ENCODE results near the gene TPSB2.
"Not testable (repeated sequence)": the region's sequence is repeated elsewhere in the genome, so short reads cannot be mapped to it uniquely, and the experiment has no call there.

TPSB2 gene

GRCh38 chr16:1230084-1230470, at the start of gene TPSB2:
TSS of gene TPSB2 (minus strand) at chr16:1230184. CDS start at chr16:1229951, 233 bp downstream.
- FAIRE-seq, result not testable (repeated sequence)

GRCh38 chr16:1279081-1279944, 49.3 kb upstream of the TPSB2 start:
- no peak for FAIRE-seq

- no peak for FAIRE-seq
Measured at GRCh38 chr16:1278477-1278876, 48.5 kb upstream of the TPSB2 start.

- FAIRE-seq, result no peak
Measured at GRCh38 chr16:1277617-1278282, 47.8 kb upstream of the TPSB2 start.

DNA sequence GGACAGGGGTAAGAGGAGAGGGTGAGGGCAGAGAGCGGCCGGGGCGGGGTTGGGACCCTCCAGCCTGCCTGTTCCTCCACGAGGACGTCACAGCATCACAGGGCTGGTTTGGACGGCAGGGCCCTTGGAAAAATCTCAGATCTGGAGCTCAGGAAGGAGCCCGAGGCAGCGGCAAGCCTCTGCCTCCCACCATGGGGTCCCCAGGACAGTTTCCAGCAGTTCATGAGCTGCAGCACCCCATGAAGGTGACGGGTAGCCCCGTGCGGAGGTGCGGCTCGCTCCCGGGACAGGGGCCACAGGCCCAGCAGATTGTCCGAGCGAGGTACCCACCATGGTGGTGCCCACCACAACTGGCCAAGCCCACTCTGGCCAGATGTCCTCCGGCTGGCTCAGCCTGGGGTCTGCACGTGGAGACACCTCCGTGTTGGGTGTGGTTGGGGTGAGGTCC, 47.2 kb upstream of the TPSB2 start:
- FAIRE-seq, result no peak

GRCh38 chr16:1276580-1276878, 46.5 kb upstream of the TPSB2 start:
- FAIRE-seq, result no peak

DNA sequence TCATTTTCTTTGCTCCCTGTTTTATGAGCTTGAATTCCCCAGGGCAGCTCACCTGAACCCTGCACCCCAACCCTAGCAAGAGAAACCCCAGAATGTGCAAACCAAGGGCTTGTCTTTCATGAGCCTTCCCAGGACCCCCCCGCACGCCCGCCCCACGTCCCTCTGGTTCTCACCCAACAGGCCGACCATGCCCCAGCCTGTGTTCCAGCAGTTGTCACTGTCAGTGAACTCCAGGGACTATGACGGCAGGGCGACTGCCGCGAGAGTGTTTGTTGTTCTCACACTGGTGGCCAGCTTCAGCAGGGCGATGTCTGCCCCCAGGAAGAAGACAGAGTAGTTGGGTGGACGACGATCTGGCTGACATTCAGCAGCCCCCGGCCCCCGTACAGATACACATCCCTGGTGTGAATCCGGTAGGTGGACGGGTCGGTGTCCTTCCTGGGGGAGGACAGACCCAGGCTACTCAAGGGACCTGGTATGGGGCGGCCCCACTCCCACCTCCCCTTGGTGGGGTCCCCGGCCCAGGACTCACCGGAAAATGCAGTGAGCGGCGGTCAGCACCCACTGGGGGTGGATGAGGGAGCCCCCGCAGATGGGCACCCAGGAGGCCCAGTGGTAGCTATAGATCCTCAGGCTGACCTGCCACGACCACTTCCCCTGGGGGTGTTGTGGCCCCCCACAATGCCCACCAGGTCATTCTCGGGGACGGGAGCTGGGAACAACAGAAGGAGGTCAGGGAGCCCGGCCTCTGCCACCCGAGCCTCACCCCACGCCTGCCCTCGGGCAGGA, 46.0 kb upstream of the TPSB2 start:
- FAIRE-seq, result no peak

GRCh38 chr16:1274767-1275166, 44.8 kb upstream of the TPSB2 start:
- no peak for FAIRE-seq

DNA sequence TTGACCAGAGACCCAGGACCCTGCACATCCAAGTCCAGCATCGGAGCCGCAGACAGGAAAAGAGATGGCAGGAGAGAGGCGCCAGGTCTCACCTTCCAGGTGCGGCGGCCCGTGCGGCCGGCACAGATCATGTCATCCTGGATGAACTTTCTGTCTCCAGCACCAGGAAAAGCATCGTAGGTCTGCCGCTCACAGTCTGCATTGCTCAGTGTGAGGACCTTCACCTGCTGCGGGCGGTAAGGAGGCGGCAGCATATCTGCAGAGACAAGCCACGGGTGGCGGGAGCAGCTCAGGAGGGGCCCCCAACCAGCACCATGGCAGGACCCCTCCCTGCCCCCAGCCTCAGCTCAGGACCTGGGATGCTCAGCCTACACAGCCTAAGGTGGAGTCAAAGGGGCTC, 43.8 kb upstream of the TPSB2 start:
- FAIRE-seq, result no peak

GRCh38 chr16:1272453-1273198, 42.6 kb upstream of the TPSB2 start:
- FAIRE-seq, result no peak

DNA sequence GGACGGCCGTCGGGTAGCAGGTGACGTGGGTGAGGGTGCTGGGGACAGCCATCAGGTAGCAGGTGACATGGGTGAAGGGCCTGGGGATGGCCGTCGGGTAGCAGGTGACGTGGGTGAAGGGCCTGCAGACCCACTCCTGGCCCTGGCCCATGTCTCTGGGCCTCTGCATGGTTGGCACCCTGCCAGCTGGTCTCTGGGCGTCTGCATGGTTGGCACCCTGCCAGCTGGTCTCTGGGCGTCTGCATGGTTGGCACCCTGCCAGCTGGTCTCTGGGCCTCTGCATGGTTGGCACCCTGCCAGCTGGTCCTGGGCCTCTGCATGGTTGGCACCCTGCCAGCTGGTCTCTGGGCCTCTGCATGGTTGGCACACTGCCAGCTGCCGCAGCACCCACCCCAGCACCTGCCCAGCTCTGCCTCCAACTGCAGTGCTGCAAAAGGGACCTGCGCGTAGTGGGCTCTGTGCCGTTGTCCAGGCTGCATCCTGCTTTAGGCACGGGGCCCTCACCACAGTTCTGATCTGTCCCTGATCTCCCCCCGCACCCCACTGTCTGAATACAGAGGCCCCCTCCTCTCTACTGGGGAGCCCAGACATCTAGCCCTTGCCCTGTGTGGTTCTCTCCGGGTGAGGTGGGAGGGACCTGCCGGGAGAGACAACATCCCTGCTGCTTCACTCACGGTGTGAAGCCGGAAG, 41.9 kb upstream of the TPSB2 start:
- not testable (repeated sequence) for FAIRE-seq

DNA sequence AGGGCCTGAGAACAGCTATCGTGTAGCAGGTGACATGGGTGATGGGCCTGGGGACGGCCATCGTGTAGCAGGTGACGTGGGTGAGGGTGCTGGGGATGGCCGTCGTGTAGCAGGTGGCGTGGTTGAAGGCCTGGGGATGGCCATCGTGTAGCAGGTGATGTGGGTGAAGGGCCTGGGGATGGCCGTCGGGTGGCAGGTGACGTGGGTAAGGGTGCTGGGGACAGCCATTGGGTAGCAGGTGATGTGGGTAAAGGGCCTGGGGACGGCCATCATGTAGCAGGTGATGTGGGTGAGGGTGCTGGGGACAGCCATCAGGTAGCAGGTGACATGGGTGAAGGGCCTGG, 41.4 kb upstream of the TPSB2 start:
- FAIRE-seq, result no peak

DNA sequence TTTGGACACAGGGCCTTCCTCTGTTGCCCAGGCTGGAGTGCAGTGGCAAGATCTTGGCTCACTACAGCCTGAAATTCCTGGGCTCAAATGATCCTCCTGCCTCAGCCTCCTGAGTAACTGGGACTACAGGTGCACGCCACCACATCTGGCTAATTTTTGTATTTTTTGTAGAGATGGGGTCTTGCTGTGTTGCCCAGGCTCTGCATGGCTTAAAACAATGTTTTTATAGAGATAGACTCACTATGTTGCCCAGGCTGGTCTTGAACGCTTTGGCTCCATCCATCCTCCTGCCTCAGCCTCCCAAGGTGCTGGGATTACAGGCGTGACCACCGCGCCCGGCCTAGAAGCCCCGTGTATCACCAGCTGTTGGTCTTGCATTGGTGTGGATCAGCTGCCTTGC, 39.4 kb upstream of the TPSB2 start:
- not testable (repeated sequence) for FAIRE-seq

- no peak for FAIRE-seq
Measured at GRCh38 chr16:1265826-1266225, 35.8 kb upstream of the TPSB2 start.

- no peak for FAIRE-seq
Measured at GRCh38 chr16:1265090-1265630, 35.2 kb upstream of the TPSB2 start.

GRCh38 chr16:1264345-1265089, 34.5 kb upstream of the TPSB2 start:
- FAIRE-seq, result no peak

- no peak for FAIRE-seq
Measured at GRCh38 chr16:1263591-1264344, 33.8 kb upstream of the TPSB2 start.

GRCh38 chr16:1262846-1263221, 32.9 kb upstream of the TPSB2 start:
- no peak for FAIRE-seq

GRCh38 chr16:1262210-1262845, 32.3 kb upstream of the TPSB2 start:
- FAIRE-seq, result no peak
